T-helper 9 cell (primary cell): ENCODE results near the gene CZIB.

ENCODE experiments used
- DNase-seq: peaks from one replicate; pipeline ENCODE4 v3.0.0-alpha.2; 2020
- total RNA-seq, 2 donors: gene quantifications; one replicate each; lab custom pipeline; 2026; lab: John Stamatoyannopoulos, UW

Gene CZIB
- 22.4 to 47.2 reads per million in 2 donors for total RNA-seq

GRCh38 chr1:53220171-53220961, at the start of gene CZIB:
Gene CZIB (minus strand): TSS chr1:53220634. CDS start chr1:53220575, 59 bp downstream.
- DNase-seq, result peak; percentile 88

- no peak for DNase-seq
Measured at GRCh38 chr1:53270107-53270506, 49.7 kb upstream of the CZIB start.

- DNase-seq, result no peak
Measured at GRCh38 chr1:53267761-53268160, 47.3 kb upstream of the CZIB start.

- DNase-seq, result no peak
Measured at GRCh38 chr1:53266038-53266437, 45.6 kb upstream of the CZIB start.

GRCh38 chr1:53265581-53265980, 45.1 kb upstream of the CZIB start:
- DNase-seq, result no peak

GRCh38 chr1:53264048-53264447, 43.6 kb upstream of the CZIB start:
- DNase-seq, result no peak

GRCh38 chr1:53262000-53262399, 41.6 kb upstream of the CZIB start:
- no peak for DNase-seq

GRCh38 chr1:53260631-53261247, 40.3 kb upstream of the CZIB start:
- no peak for DNase-seq

GRCh38 chr1:53259932-53260331, 39.5 kb upstream of the CZIB start:
- no peak for DNase-seq

GRCh38 chr1:53258216-53258615, 37.8 kb upstream of the CZIB start:
- no peak for DNase-seq

GRCh38 chr1:53257454-53258081, 37.1 kb upstream of the CZIB start:
- no peak for DNase-seq

GRCh38 chr1:53256511-53257453, 36.3 kb upstream of the CZIB start:
- DNase-seq, result no peak

- no peak for DNase-seq
Measured at GRCh38 chr1:53255031-53255430, 34.6 kb upstream of the CZIB start.

- no peak for DNase-seq
Measured at GRCh38 chr1:53254011-53254640, 33.7 kb upstream of the CZIB start.

GRCh38 chr1:53250325-53250724, 29.9 kb upstream of the CZIB start:
- DNase-seq, result no peak

- DNase-seq, result no peak
Measured at GRCh38 chr1:53249706-53250105, 29.3 kb upstream of the CZIB start.

GRCh38 chr1:53246261-53247134, 26.1 kb upstream of the CZIB start:
- no peak for DNase-seq

GRCh38 chr1:53244141-53244540, 23.7 kb upstream of the CZIB start:
- no peak for DNase-seq

GRCh38 chr1:53242381-53242780, 21.9 kb upstream of the CZIB start:
- no peak for DNase-seq

- no peak for DNase-seq
Measured at GRCh38 chr1:53241828-53242227, 21.4 kb upstream of the CZIB start.
